IPS-18c (cell line): ENCODE results near the gene GPR15.
"Not testable (repeated sequence)": the region's sequence is repeated elsewhere in the genome, so short reads cannot be mapped to it uniquely, and the experiment has no call there.

Experiments
- H3K4me3 ChIP-seq: 2 replicates; pipeline ENCODE4 v1.7.0; 2013; ENCODE audit warnings: low read depth, mild to moderate bottlenecking, low read length, moderate library complexity; ENCODE audit not compliant: insufficient read depth
- H3K9me3 ChIP-seq: one replicate; pipeline ENCODE4 v1.6.1; 2013; ENCODE audit warnings: mild to moderate bottlenecking, low read length, moderate library complexity; ENCODE audit not compliant: control insufficient read depth, insufficient read depth

Gene GPR15

DNA sequence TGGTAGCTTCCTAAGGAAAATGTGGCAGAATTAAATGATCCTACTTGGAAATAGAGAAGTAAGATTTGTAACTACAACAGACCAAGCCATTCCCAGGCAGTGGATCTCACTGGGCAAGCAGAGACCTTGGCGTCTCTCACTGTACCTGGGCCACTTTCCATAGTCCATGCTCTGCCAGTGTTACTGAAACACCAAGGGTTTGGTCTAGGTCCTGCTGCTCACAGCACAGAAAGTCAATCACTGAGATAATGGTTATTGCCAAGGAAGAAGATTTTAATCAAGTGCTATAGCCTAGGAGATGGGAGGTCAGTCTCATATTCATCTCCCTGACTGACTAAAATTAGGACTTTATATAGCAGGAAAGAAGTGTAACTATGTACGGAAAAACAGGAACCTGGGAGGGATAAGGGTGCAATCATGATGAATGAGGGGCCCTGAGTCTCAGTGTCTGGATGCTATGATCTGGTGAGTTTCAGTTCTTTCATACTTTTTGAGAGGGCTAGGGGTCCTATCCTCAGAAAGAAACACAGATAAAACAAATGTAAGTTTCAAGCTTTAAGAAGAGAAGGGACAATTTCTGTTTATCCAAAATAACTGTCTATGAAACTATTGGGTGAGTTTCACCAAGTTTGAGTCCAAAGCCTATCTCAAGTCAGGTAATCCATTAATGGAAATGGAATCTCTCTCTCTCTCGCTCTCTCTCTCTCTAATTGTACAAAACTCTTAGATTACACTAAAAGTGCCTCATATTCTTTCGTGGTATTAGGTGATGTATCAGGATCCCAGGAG is 20.6 kb downstream of the GPR15 start:
- H3K4me3 ChIP-seq = no peak overlapping the region
- no peaks in the 10 kb centered on the region for H3K9me3 ChIP-seq

DNA sequence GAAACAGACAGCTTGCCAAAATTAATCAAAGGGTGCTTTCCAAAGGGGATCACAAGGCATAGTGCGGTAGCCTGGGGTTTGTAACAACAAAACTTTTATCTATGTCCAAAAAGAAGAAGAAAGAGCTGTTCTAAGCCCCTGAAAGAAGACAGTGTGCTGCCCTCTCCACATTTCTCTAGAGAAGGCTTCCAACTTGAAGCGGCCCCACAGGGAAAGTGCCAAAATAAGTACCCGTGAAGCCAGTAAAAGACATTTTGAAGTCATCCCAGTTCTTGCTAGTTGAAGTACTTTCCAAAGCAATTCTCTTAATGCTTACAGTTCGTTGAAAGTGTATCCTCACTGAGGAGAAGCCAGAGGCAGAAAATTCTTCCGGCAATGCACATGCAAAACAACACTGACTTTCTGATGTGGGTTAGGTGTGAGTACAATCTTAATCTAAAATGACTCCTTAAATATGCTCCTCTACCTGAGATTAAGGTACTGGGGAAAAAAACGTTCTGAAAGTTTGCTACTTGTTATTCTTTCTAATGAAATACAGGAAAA is 21.3 kb downstream of the GPR15 start:
- no peaks in the 10 kb centered on the region for H3K9me3 ChIP-seq
- no peak overlapping the region for H3K4me3 ChIP-seq

DNA sequence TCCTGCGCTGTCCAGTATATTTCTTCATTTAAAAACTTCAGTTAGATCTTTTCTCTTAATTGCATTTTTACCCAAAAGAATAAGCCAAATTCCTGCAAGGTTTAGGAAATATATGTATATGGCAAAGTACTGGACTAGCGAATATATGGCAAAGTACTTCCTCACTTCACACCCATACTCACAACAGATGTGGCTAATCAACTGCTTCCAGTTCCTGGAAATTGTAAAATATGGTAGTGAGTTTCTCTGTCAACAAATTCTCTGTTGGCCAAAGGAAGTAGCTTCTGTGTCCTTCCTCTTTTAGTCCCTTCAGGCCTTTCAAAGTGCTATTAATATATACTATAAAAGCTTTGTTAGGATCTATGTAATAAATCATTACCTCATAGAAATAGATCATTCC is 22.0 kb downstream of the GPR15 start:
- no peaks in the 10 kb centered on the region for H3K9me3 ChIP-seq
- H3K4me3 ChIP-seq = no peak overlapping the region

DNA sequence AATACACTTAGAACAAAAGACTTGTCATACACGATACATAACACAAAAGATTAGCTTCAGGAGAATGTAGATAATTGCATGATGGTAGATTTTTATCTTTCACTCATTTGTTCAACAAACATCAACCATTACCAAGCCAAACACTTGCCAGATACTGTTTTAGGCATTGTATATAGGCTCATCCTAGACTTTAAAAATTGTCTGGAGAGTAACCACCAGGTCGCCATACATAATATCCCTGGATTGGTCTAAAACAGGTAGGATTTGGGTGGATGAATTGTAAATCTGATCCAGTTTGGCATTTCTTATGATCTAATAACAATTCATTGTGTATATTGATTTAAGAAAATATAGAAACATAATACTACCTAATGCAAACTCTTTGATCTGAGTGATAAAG is 22.8 kb downstream of the GPR15 start:
- no peaks in the 10 kb centered on the region for H3K9me3 ChIP-seq
- no peak overlapping the region for H3K4me3 ChIP-seq

DNA sequence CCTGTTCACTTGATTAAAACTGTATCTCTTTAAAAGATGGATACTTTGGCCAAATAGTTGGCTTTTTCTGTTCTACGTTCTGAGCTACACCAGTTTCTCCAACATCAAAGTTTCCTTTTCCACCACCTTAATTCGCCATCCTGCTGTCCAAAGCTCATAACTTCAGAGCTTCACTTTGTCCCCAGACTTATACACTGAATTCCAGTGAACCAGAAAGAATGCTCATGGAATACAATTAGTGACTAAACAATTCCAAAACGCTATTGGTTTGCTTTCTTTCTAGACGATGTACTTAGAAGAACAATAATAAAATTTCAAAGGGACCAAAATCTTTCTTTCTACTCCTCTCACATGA is 23.2 kb downstream of the GPR15 start:
- no peak overlapping the region for H3K4me3 ChIP-seq
- H3K9me3 ChIP-seq = no peaks in the 10 kb centered on the region

DNA sequence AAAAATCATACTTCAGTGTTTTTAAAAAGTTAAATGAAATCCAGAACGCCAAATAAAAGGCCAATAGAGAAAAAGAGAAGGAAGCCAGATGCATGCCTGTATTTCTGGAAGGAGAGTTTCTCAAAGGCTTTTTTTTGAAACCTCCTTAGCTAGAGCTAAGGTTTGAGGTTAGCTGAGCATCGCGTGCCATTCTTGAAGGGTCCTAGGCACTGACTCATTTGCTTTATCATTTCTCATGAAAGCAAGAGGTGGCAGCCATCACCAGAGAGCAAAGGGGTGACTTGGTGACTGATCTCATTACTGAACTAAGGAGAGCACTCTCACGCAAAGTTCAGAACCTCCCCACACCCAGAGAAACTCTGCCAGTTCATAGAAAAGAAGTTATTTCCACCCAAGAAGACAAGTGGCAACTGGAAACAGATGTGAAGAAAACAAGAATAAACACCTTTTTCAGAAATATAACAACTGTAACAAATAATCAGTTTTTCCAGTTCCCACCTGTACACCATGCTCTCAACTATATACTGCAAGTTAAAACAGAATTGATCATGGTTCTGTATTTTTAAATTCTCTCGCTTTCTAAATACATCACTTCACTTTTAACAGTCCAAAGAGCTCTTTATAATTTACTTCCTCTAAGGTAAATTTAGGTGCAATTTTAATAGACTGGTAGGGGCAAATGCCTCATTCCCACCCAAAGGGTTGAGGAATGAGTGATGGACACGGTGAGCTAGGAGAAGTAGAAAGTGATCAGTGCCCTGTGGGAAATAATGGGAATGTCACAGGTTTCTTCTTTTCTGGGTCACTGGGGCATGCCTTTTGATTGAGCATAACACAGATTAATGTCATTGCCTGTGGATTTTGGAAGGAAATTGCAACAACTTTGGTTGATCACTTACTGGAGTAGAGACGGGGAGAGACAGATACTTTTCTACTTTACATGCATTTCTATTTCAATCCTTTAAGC is 24.7 kb downstream of the GPR15 start:
- Histone ChIP-seq H3K9me3 (no peaks in the 10 kb centered on the region), H3K4me3 (no peak overlapping the region)

DNA sequence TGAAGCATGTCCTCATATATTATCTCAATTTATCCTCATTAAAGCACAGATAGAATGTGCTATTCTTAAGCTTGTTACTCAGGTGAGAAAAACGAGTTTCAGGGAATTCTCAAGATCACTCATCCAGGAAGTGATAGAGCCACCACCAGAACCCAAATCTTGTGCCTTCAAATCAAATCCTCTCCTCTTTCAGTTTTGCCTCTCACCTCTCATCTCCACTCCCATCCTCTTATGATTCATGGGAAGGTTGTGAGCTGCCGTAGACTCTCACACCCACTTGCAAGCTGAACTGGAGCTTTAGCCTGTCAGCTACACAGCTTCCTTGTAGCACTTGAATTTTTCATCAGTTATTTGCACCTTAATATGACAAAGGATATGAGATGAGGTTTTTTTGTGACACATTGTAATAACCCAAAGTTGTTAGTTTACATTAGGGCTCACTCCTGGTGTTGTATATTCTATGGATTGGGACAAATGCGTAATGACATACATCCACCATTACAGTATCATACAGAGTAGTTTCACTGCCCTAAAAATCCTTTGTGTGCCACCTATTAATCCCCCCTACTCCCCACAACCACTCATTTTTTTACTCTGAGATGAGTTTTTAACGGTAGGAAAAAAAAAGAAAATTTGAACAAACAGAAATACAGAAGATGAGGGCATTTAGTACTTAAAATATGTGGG is 25.7 kb downstream of the GPR15 start:
- Histone ChIP-seq H3K4me3 (no peak overlapping the region), H3K9me3 (no peaks in the 10 kb centered on the region)

DNA sequence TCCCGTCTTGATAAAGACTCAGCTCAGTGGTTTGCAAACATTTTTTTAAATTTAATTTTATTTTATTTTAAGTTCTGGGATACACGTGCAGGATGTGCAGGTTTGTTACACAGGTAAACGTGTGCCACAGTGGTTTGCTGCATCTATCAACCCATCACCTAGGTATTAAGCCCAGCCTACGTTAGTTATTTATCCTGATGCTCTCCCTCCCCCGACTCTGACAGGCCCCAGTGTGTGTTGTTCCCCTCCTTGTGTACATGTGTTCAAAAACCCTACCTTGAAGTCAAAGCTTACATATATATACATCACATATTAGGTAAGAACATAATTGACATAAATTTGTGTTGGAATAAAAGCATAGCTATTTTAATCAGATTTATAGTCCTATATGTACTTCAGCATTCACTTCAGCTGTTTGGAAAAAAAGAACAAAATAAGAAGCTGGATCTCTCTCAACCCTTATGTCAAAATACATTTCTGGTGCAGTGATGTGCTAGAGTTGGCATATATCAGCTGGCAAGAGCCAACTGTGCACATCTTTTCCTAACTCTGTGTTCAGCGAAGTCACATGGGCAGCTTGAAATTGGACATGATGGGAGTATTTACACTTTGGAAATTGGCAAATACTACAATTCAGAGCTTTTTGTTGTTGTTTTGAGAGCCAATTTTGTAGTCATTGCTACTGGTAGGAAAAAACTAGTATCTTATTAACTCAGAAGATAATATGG is 26.5 kb downstream of the GPR15 start:
- no peak overlapping the region for H3K4me3 ChIP-seq

DNA sequence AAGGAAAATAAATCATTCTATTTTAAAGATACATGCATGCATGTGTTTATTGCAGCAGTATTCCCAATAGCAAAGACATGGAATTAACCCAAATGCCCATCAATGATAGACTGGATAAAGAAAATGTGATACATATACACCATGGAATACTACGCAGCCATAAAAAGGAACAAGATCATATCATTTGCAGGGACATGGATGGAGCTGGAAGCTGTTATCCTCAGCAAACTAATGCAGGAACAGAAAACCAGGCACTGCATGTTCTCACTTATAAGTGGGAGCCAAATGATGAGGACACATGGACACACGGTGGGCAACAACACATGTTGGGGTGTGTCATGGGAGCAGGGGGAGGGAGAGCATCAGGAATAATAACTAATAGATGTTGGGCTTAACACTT is 28.0 kb downstream of the GPR15 start:
- not testable (repeated sequence) for H3K9me3 ChIP-seq, H3K4me3 ChIP-seq

More for the DNA sequence above, 26.5 kb downstream of the GPR15 start:
- H3K9me3 ChIP-seq = no peaks in the 10 kb centered on the region

DNA sequence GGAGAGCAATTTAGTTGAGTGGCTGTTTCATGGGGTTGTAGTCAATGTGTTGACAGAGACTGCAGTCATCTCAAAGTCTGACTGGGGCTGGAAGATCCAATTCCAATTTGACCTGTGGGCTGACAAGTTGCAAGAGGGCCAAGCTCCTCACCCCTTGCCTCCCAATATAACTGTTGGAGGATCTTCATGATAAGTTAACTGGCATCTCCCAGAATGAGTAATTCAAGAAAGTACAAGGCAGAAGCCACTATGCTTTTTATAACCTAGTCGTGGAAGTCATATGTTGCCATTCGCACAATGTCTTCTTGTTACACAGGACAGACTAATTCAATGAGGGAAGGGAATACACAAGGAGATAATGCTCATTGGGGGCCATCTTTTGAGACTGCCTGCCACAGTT is 29.1 kb downstream of the GPR15 start:
- Histone ChIP-seq H3K9me3 (no peaks in the 10 kb centered on the region), H3K4me3 (no peak overlapping the region)

DNA sequence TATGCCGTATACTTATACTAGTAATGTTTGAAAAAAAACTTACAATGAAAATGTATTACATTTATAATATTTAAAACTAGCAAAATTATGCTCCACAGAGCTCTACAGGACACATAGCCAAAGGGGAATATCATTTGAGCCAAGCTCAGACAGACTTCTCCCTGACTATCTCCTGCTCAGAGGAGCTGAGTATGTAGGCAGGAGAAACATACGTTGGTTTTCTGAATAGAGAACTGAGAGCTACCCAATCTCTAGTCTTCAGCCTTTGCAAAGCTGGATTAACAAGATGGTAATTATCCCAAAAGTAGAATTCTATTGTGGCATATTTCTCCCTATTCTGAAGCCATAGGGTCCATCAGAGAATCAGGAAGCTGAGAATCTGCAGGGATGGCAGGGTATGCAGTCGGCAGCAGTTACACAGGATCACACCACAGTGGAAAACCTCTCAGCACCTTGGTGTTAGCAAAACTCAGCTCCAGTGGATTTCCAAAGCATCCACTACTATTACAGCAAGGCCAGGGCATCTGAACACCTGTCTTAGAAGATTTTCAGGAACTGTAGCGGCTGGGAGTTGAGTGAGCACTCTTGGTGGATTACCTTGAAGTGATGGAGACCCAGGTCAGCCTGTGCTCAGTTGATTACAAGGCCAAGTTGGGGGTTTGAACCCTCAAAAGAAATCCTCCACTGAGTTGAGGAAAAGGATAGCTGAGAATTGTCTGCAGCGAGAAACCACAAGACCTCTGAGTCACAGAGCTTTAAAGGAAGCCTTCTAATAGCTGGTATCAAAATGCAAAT is 30.1 kb downstream of the GPR15 start:
- Histone ChIP-seq H3K4me3 (no peak overlapping the region), H3K9me3 (no peaks in the 10 kb centered on the region)

DNA sequence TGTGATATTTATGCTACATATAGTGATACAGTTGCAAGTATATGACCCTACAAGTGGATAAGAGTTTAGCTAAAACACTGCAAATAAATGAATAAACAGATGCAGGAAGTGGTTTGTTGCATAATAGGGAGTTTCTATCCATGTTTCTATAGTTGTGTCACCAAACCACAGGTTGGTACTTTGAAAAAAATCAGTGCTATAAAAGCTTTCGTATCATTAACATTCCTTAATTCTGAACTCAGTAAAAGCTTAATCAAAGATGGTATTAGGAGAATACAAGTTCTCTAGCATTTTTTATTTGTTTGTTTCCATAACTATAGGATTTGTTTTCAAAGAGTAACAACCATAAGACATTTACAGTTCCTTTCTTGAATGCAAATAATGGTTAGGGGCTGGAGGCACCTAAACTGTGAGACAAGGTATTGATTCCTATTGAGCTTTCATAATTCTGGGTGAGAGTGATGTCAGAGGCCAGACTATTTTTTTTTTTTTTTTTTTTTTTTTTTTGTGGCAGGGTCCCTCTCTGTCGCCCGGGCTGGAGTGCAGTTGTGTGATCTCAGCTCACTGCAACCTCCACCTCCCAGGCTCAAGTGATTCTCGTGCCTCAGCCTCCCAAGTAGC is 32.0 kb downstream of the GPR15 start:
- Histone ChIP-seq H3K9me3 (no peaks in the 10 kb centered on the region), H3K4me3 (no peak overlapping the region)

DNA sequence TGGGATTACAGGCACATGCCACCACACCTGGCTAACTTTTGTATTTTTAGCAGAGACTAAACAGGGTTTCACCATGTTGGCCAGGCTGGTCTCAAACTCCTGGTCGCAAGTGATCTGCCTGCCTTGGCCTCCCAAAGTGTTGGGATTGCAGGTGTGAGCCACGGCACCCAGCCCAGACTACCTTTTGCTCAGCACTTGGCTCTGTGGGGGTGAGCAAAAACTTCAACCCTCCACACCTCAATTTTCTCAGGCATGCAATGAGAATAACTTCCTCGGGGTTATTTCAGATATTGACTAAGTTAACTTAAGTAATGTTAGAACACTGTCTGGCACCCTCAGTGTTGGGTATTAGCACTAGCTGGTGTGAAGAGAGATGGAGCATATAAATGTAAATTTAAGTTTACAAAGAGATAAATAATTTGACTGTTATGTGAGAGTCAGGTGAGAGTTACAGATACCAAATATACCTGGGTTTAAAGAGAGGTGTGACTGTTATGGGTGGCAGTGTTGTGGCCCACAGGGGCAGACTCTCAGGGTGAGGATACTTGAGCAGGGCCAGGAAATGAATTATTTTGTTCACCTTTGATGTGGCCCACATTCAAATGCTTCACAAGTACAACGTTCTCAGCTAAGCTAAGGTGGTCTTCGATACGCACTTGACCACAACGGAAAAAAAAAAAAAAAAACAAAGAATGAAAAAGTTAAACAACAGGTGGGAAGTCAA is 32.7 kb downstream of the GPR15 start:
- Histone ChIP-seq H3K4me3 (no peak overlapping the region), H3K9me3 (no peaks in the 10 kb centered on the region)

DNA sequence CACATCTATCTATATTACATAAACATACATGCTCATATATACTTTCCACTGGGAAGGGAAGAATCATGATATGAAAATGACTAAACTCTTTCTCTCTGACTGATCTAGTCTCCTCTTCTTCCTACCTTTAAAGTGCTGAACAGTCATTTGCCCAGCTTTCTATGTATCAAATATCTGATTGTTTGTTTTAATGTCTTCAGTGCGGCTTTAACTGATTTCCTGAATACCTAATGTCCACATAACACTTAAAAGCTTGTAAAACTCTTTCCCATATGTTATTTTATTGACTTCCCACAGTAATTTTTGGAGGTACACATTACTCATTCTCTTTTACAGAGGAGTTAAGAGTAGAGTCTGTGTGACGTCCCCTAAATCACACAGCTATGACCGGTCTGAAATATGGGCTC is 33.5 kb downstream of the GPR15 start:
- H3K4me3 ChIP-seq = no peak overlapping the region
- no peaks in the 10 kb centered on the region for H3K9me3 ChIP-seq

DNA sequence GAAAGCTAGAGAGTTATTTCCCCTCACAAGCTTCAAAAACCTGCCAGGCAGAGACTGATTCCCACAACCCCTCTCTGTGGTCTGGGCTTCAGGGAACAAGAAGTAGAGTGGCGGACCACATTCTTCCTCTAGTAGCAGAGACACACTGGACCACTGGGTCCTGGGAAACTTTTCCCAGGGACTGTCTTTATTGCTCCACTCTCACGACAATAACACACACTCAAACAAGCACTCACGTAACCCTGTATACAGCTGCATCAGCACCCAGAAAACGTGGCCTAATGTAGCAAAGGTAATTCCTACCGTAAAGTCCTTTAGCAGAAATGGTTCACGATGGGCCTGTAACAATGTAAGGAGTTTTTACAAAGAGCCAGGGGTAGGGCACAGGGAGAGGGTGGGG is 34.1 kb downstream of the GPR15 start:
- H3K4me3 ChIP-seq = no peak overlapping the region

More for the DNA sequence above, 34.1 kb downstream of the GPR15 start:
- H3K9me3 ChIP-seq = no peaks in the 10 kb centered on the region
